ENCODE measurements around the gene COL1A2. TPM values are rescaled to one million over a fixed set of nuclear protein-coding genes. Genes with fewer than 3 reads are reported as not detected.

The COL1A2 gene
- total RNA-seq, 1 donor from 2014 or later, result 28.0 TPM

DNA sequence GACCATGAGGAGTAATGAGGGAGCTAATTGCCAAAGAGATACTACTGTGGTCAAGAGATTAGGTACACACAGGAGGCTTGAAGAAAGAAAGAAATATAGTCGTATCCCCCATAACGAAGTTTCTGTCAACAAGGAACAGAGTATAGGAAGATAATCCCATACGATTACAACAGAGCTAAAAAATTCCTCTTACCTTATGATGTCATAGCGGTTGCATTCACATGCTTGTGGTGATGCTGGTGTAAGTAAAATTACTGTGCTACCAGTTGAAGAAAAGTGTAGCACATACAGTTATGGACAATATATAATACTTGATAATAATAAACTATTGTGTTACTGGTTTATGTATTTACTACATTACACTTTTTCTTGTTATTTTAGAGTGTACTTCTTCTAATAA is 63.3 kb downstream of the COL1A2 start:
- Mint-ChIP-seq H3K9me3 (no peaks in the 10 kb centered on the region), H3K27me3 (ENCODE audit: insufficient read depth, low read depth) (no peaks in the 10 kb centered on the region), H3K36me3 (no peaks in the 10 kb centered on the region), H3K4me1 (no peaks in the 10 kb centered on the region), H3K4me3 (no peak overlapping the region), H3K27ac (no peak overlapping the region)
- H3K4me3 ChIP-seq, result no peak overlapping the region
- H3F3A ChIP-seq (ENCODE audit: low read depth), result no peaks in the 10 kb centered on the region
- H3K27ac ChIP-seq, result no peak overlapping the region
- no peak overlapping the region for H3K9ac ChIP-seq
- no peak overlapping the region for H3K4me2 ChIP-seq
- no peak overlapping the region for H2AFZ ChIP-seq (replicated peaks)
- H3K36me3 ChIP-seq, result no peaks in the 10 kb centered on the region
- H3K27me3 ChIP-seq, result no peaks in the 10 kb centered on the region
- DNase-seq (ENCODE audit: low spot score), result no peak
- H3K79me2 ChIP-seq (ENCODE audit: low read depth), result no peaks in the 10 kb centered on the region
- no peaks in the 10 kb centered on the region for H3K4me1 ChIP-seq
- H3K9me3 ChIP-seq (ENCODE audit: low read depth), result no peaks in the 10 kb centered on the region
- TF ChIP-seq EZH2phosphoT487 (IDR thresholded peaks at IDR 0.05) (no peak), EZH2 (IDR thresholded peaks at IDR 0.05) (no peak)
- TF ChIP-seq, protein P1, sequence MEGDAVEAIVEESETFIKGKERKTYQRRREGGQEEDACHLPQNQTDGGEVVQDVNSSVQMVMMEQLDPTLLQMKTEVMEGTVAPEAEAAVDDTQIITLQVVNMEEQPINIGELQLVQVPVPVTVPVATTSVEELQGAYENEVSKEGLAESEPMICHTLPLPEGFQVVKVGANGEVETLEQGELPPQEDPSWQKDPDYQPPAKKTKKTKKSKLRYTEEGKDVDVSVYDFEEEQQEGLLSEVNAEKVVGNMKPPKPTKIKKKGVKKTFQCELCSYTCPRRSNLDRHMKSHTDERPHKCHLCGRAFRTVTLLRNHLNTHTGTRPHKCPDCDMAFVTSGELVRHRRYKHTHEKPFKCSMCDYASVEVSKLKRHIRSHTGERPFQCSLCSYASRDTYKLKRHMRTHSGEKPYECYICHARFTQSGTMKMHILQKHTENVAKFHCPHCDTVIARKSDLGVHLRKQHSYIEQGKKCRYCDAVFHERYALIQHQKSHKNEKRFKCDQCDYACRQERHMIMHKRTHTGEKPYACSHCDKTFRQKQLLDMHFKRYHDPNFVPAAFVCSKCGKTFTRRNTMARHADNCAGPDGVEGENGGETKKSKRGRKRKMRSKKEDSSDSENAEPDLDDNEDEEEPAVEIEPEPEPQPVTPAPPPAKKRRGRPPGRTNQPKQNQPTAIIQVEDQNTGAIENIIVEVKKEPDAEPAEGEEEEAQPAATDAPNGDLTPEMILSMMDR (IDR thresholded peaks at IDR 0.05), result no peak
- H4K20me1 ChIP-seq (ENCODE audit: low read depth), result no peaks in the 10 kb centered on the region

DNA sequence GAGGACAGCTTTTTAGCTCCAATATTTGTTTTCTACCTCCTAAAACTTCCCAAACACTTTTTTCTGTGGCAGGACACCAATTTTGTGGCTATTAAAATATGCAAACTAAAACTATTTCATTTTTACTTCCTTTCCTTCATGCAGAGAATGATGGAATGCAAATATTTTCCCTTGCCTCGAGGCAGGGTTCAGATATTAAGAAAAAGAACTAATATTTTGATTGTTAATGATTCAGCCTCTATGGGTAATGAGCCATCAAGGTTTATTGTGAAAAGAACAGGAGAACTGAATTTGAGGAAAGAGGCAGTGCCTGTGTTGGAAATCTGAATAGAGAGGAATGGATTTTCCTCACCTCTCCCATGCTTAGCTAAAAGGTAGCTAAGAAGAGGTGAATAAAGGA is 71.8 kb downstream of the COL1A2 start:
- H3F3A ChIP-seq (ENCODE audit: low read depth), result no peaks in the 10 kb centered on the region
- no peak overlapping the region for H3K4me3 Mint-ChIP-seq
- H2AFZ ChIP-seq (replicated peaks), result no peak overlapping the region
- no peaks in the 10 kb centered on the region for H3K4me1 ChIP-seq
- no peaks in the 10 kb centered on the region for H3K27me3 Mint-ChIP-seq (ENCODE audit: insufficient read depth, low read depth)
- no peak overlapping the region for H3K27ac ChIP-seq
- peaks cover 3% of the 10 kb centered on the region for H3K9me3 Mint-ChIP-seq
- DNase-seq (ENCODE audit: low spot score), result no peak
- H3K4me1 Mint-ChIP-seq, result no peaks in the 10 kb centered on the region
- H3K4me2 ChIP-seq, result no peak overlapping the region
- H3K36me3 ChIP-seq, result no peaks in the 10 kb centered on the region
- no peaks in the 10 kb centered on the region for H3K9me3 ChIP-seq (ENCODE audit: low read depth)
- no peak overlapping the region for H3K4me3 ChIP-seq
- no peak overlapping the region for H3K9ac ChIP-seq
- H3K79me2 ChIP-seq (ENCODE audit: low read depth), result no peaks in the 10 kb centered on the region
- no peaks in the 10 kb centered on the region for H3K36me3 Mint-ChIP-seq
- no peaks in the 10 kb centered on the region for H4K20me1 ChIP-seq (ENCODE audit: low read depth)
- H3K27me3 ChIP-seq, result no peaks in the 10 kb centered on the region
- no peak for TF ChIP-seq EZH2phosphoT487 (IDR thresholded peaks at IDR 0.05)
- TF ChIP-seq, protein P1 (IDR thresholded peaks at IDR 0.05), result no peak
- TF ChIP-seq EZH2 (IDR thresholded peaks at IDR 0.05), result no peak
- no peak overlapping the region for H3K27ac Mint-ChIP-seq

DNA sequence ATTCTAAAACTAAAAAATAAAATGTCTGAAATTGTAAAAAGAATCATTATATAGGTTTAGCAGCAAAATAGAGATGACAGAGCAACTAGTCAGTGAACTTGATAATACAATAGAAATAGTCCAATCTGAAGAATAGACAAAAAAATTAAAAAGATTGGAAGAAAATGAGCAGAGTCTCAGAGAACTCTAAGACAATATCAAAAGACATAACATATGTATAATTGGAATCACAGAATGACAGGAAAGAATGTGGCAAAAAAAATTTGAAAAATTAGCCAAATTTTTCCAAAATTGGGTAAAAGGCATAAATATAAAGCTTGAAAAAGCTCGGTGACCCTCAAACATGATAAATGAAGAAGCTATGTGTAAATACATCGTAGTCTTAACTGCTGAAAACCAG is 76.9 kb downstream of the COL1A2 start:
- no peaks in the 10 kb centered on the region for H3K4me1 ChIP-seq
- no peaks in the 10 kb centered on the region for H3K4me1 Mint-ChIP-seq
- H3K27ac ChIP-seq, result no peak overlapping the region
- H3K4me3 ChIP-seq, result no peak overlapping the region
- no peak overlapping the region for H3K4me3 Mint-ChIP-seq
- peaks cover 2% of the 10 kb centered on the region for H3K27me3 Mint-ChIP-seq (ENCODE audit: insufficient read depth, low read depth)
- no peaks in the 10 kb centered on the region for H3F3A ChIP-seq (ENCODE audit: low read depth)
- no peak for DNase-seq (ENCODE audit: low spot score)
- H3K27me3 ChIP-seq, result no peaks in the 10 kb centered on the region
- H4K20me1 ChIP-seq (ENCODE audit: low read depth), result no peaks in the 10 kb centered on the region
- no peak overlapping the region for H2AFZ ChIP-seq (replicated peaks)
- no peak overlapping the region for H3K27ac Mint-ChIP-seq
- TF ChIP-seq EZH2phosphoT487 (IDR thresholded peaks at IDR 0.05) (no peak), EZH2 (IDR thresholded peaks at IDR 0.05) (no peak)
- TF ChIP-seq, protein P1 (IDR thresholded peaks at IDR 0.05), result no peak
- H3K9me3 ChIP-seq (ENCODE audit: low read depth), result no peaks in the 10 kb centered on the region
- no peaks in the 10 kb centered on the region for H3K36me3 Mint-ChIP-seq
- no peaks in the 10 kb centered on the region for H3K36me3 ChIP-seq
- no peak overlapping the region for H3K9ac ChIP-seq
- H3K9me3 Mint-ChIP-seq, result peaks cover 3% of the 10 kb centered on the region
- H3K79me2 ChIP-seq (ENCODE audit: low read depth), result no peaks in the 10 kb centered on the region
- H3K4me2 ChIP-seq, result no peak overlapping the region
